GM21723 (cell line): ENCODE data around the gene TUT4.

Experiments
- ATAC-seq: cut with Tn5 transposase; IDR thresholded peaks from one replicate; pipeline ENCODE4 v1.9.1; 2021; ENCODE audit warnings: mild to moderate bottlenecking, moderate library complexity; ENCODE audit not compliant: unreplicated experiment

The TUT4 gene

DNA sequence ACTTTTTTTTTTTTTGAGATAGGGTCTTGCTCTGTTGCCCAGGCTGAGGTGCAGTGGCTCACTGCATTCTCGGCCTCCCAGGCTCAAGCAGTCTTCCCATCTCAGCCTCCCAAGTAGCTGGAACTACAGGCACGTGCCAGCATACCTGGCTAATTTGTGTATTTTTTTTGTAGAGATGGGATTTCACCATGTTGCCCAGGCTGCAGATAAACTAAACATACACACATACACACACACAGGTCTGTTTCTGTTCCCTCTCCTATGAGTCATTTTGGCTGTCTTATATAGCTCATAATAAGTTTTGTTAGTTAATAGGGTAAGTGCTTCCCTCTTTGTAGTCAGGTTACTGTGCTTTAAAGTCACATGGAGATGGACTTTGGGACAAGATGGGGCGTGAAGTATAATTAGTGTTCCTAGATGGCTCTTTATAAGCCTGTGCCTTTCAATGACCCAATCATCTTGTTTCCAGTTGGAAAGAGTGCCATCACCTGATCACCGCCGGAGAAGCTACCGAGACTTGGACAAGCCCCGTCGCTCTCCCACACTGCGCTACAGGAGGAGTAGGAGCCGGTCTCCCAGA, 139.4 kb downstream of the TUT4 start:
- no peak for ATAC-seq

DNA sequence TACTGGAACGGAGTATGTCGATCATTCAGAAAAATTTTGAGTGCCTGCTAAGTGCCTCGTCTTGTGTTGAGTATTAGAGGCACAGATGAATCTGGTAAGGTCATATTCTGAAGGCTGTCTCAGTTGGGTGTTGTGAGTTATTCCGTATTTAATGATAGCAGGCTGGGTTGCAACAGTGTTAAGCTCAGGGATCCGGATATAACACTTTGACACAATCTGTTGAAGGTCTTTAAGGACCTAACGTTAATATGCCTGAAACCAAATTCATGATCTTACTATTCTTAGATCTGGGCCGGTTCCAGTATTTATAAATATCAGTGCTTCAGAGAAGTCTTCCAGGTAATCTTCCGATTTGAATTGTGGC, 147.9 kb downstream of the TUT4 start:
- ATAC-seq: no peak

DNA sequence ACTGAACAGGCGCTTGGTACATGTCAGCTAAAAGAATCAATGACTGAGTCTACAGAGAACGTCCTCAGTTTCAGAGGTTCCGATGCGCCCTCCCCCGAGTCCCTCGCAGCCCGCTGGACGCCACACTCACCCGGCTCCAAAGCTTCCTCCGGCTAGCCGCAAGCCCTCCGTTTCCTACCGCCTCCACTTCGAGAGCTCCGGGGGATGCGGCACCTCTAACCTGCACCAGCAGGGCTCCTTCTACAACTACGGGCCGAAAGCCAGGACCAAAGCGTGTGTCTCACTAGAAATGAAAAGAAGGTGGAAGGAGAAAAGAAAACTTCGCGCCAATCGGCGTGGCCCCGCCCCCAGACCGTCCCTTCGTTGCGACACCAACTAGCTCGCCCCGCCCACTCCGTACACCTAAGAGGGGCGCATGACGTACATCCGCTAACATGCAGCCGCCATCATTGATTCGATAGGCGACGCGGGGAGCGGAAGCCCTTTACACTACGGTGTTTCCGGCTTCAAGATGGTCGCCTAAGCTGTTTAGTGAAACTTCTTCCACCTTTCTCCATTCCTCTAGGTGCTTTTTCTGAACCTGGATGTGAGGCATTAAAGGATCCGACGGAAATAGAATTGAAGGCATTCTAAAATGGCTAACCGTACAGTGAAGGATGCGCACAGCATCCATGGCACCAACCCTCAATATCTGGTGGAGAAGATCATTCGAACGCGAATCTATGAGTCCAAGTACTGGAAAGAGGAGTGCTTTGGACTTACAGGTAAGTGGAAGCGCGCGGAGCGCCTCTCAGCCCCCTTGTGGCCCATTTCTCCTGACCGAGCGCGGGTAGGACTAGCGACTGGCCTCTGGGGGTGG, 148.5 kb downstream of the TUT4 start, which contains the start of the genes ORC1 and PRPF38A:
TSS of gene ORC1 (minus strand) at position 308 of the 859 bp plus-strand sequence. CDS start 2,200 bp downstream, outside the sequence.
TSS of gene PRPF38A (plus strand) at position 487 of the 859 bp plus-strand sequence. CDS start at position 635, 148 bp downstream.
- ATAC-seq: peak; percentile 95

GRCh38 chr1:52403566-52404115, 149.3 kb downstream of the TUT4 start:
- ATAC-seq: peak; percentile 46

DNA sequence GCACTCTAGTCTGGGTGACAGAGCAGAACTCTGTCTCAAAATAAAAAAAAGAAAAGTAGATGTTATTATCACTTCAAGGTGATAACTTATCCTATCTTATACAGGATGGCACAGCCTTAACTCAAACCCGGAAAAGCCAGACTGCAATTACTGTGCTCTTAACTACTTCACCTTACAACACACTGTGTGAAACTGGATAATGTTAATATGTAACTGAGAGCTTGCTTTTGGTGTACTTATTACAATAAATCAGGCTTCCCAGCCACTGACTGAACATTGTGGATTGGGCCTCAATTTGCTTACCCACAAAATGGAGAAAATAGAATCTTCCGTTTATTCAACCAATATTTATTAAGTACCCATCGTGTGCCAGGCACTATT, 150.0 kb downstream of the TUT4 start:
- no peak for ATAC-seq

- no peak for ATAC-seq
Observed at GRCh38 chr1:52400131-52400530, 152.8 kb downstream of the TUT4 start.

DNA sequence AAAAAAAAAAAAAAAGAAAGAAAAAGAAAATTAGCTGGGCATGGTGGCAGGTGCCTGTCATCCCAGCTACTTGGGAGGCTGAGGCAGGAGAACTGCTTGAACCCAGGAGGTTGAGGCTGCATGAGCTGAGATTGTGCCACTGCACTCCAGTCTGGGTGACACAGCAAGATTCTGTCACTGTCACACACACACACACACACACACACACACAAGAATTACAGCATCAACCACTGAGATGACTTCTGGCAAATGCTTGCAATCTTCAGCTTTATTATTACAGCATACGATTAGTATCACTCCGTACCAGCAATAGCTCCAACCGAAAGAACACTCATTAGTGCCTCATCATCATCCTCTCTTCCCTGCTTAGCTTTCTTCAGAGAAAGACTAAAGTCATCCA, 153.3 kb downstream of the TUT4 start:
- no peak for ATAC-seq

GRCh38 chr1:52393174-52393573, 159.7 kb downstream of the TUT4 start:
- no peak for ATAC-seq

- ATAC-seq: no peak
Observed at GRCh38 chr1:52386458-52386857, 166.4 kb downstream of the TUT4 start.

- no peak for ATAC-seq
Observed at GRCh38 chr1:52385376-52385775, 167.5 kb downstream of the TUT4 start.
